Activated CD4-positive, alpha-beta T cell treated with anti-CD3 and anti-CD28 coated beads for 36 hours (primary cell): ENCODE data around the gene GPX3. TPM values are rescaled to one million over a fixed set of nuclear protein-coding genes. Genes with fewer than 3 reads are reported as not detected.

Experiments
- ATAC-seq: fragments of 200-7000 bp; cut with Tn5 transposase; one replicate; pipeline ENCODE4 v1.10.0; 2021; ENCODE audit warnings: mild to moderate bottlenecking, moderate library complexity
- CTCF ChIA-PET: fragments of 350-600 bp; sonication (Branson Sonifier 250); formaldehyde crosslinking; loops from one replicate; lab custom pipeline; 2021; ENCODE audit warnings: antibody characterized with exemption; lab: Charles Lee
- POLR2A ChIA-PET: fragments of 350-600 bp; sonication (Branson Sonifier 250); formaldehyde crosslinking; loops from one replicate; lab custom pipeline; 2021; ENCODE audit warnings: antibody characterized with exemption, inconsistent platforms; lab: Charles Lee
- DNase-seq: peaks from one replicate; pipeline ENCODE4 v3.0.0-alpha.2; 2020
- H3K27ac Mint-ChIP-seq: one replicate; pipeline ENCODE4 v1.8.0; 2021; ENCODE audit warnings: mixed read lengths
- H3K27me3 Mint-ChIP-seq: one replicate; pipeline ENCODE4 v1.8.0; 2021; ENCODE audit warnings: mixed read lengths
- H3K36me3 Mint-ChIP-seq: one replicate; pipeline ENCODE4 v1.8.0; 2021; ENCODE audit warnings: low read depth, mixed read lengths
- H3K4me1 Mint-ChIP-seq: one replicate; pipeline ENCODE4 v1.8.0; 2021; ENCODE audit warnings: mixed read lengths
- H3K4me3 Mint-ChIP-seq: one replicate; pipeline ENCODE4 v1.8.0; 2021; ENCODE audit warnings: mild to moderate bottlenecking, moderate library complexity, mixed read lengths
- H3K9me3 Mint-ChIP-seq: one replicate; pipeline ENCODE4 v1.8.0; 2021; ENCODE audit warnings: low read depth, mixed read lengths
- intact Hi-C, 2 experiments: fragments of 100-400 bp; cut with DNase I in 1 of 2; cut with micrococcal nuclease in 1 of 2; formaldehyde crosslinking; loops; one replicate each; pipeline versions ENCODE4 v1.14.2 to v1.15.1; 2022 to 2024; cut with DNase I, micrococcal nuclease
- total RNA-seq, 2 experiments: library from RNA; stranded (reverse); gene quantifications; one replicate each; pipeline ENCODE4 v1.2.3, GENCODE V29; 2021

Gene GPX3
- total RNA-seq, 2 experiments from 2014 or later: not detected

GRCh38 chr5:151034422-151035379 lies 14.3 kb downstream of the GPX3 start:
- POLR2A ChIA-PET: no interaction called here
- DNase-seq (no peak), ATAC-seq (peak; percentile 31)
- intact Hi-C loops: no loop called here
- Mint-ChIP-seq H3K9me3 (no peaks in the 10 kb centered on the region), H3K4me3 (no peak overlapping the region), H3K36me3 (peaks cover 84% of the 10 kb centered on the region), H3K27ac (no peak overlapping the region), H3K4me1 (peaks cover 12% of the 10 kb centered on the region), H3K27me3 (no peaks in the 10 kb centered on the region)
- CTCF ChIA-PET: interaction anchor here (0.8 to 6.3 kb wide), 5 partner anchors 14 to 245 kb away, joined by 3 to 49 read pairs (median 3); no protein-coding TSS in a partner anchor

DNA sequence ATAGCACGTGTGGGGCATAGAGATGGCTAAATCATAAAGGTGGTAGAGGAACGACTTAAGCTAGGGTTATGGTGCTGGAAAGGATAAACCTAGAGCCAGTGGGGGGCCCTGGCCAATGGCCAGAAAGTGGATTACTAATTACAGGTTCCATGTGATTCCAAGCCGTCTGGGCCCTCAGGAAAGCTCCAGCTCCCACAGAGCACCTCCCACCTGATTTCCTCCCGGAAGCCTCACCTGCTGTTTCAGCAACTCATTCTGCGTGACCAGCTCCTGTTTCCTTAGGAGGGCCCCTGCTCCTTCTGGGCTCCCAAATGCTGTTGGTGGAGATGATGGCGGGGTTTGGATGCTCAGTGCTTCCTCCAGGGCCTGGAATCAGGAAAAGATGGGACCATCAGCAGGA lies 16.2 kb downstream of the GPX3 start:
- CTCF ChIA-PET: interaction anchor here (2.9 to 6.3 kb wide), 2 partner anchors 12 to 79 kb away, joined by 17 to 49 read pairs; no protein-coding TSS in a partner anchor
- POLR2A ChIA-PET: no interaction called here
- H3K27me3 Mint-ChIP-seq: no peaks in the 10 kb centered on the region
- no peak for DNase-seq
- ATAC-seq: no peak
- H3K4me3 Mint-ChIP-seq: no peak overlapping the region
- peaks cover 19% of the 10 kb centered on the region for H3K4me1 Mint-ChIP-seq
- peaks cover 85% of the 10 kb centered on the region for H3K36me3 Mint-ChIP-seq
- intact Hi-C loops: no loop called here
- no peaks in the 10 kb centered on the region for H3K9me3 Mint-ChIP-seq
- H3K27ac Mint-ChIP-seq: no peak overlapping the region

GRCh38 chr5:151037561-151038411 lies 17.4 kb downstream of the GPX3 start:
- ATAC-seq: no peak
- H3K4me1 Mint-ChIP-seq: peaks cover 19% of the 10 kb centered on the region
- intact Hi-C loops: no loop called here
- ChIA-PET CTCF (interaction anchor here (1.6 to 6.3 kb wide), 4 partner anchors 11 to 127 kb away, joined by 5 to 49 read pairs (median 14); no protein-coding TSS in a partner anchor), POLR2A (interaction anchor here (0.7 kb wide), 1 partner anchor 27 kb away, joined by 3 read pairs; no protein-coding TSS in a partner anchor)
- no peak overlapping the region for H3K27ac Mint-ChIP-seq
- no peak overlapping the region for H3K4me3 Mint-ChIP-seq
- H3K9me3 Mint-ChIP-seq: no peaks in the 10 kb centered on the region
- peaks cover 84% of the 10 kb centered on the region for H3K36me3 Mint-ChIP-seq
- no peaks in the 10 kb centered on the region for H3K27me3 Mint-ChIP-seq
- DNase-seq: peak; percentile 0

DNA sequence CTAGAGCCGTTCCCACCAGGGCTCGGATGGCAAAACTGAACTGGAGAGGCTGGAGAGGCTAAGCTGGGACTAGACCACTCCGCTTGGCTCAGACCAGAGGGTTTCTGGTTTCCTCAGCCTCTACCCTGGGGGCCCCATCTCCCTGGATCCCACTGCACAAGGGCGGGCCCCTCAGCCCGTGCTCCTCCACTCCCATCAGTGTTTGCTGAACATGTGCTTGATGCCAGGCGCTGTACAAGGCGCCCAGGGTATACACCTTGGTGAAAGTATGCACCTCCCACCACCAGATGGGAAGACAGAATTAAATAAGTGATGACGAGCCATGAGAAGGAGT lies 18.0 kb downstream of the GPX3 start:
- ATAC-seq (peak; percentile 5), DNase-seq (no peak)
- Mint-ChIP-seq H3K4me1 (peaks cover 19% of the 10 kb centered on the region), H3K27ac (peak overlapping the region; percentile 48), H3K4me3 (no peak overlapping the region), H3K36me3 (peaks cover 84% of the 10 kb centered on the region), H3K27me3 (no peaks in the 10 kb centered on the region), H3K9me3 (no peaks in the 10 kb centered on the region)
- ChIA-PET POLR2A (no interaction called here), CTCF (interaction anchor here (1.6 to 6.3 kb wide), 3 partner anchors 10 to 127 kb away, joined by 5 to 49 read pairs (median 12); no protein-coding TSS in a partner anchor)
- intact Hi-C loops: no loop called here

DNA sequence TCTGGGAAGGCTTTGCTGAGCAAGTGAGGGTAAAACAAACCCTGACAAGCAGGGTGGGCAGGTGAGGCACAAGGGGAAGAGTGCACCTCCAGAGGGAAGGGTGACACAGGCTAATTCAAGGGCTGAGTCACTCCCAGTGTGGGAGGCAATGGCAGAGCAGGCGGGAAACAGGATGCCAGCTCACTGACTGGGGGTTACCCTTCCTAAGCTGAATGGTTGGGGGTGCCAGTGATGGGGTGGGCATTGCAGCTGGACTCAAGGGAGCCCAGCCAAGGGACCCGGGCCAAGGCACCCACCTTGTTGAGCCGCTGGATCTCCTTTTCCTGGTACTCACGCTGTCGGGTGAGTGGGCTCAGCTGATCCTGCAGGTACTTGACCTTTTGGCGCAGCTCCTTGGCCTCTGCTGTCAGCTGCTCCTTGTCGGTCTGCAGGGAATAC lies 18.4 kb downstream of the GPX3 start:
- intact Hi-C loops: no loop called here
- ChIA-PET CTCF (interaction anchor here (0.7 to 6.3 kb wide), 4 partner anchors 10 to 126 kb away, joined by 4 to 49 read pairs (median 8); no protein-coding TSS in a partner anchor), POLR2A (no interaction called here)
- no peak overlapping the region for H3K4me3 Mint-ChIP-seq
- H3K27ac Mint-ChIP-seq: peak overlapping the region; percentile 48
- ATAC-seq (peak; percentile 83), DNase-seq (peak; percentile 69)
- H3K36me3 Mint-ChIP-seq: peaks cover 84% of the 10 kb centered on the region
- peaks cover 19% of the 10 kb centered on the region for H3K4me1 Mint-ChIP-seq
- H3K9me3 Mint-ChIP-seq: no peaks in the 10 kb centered on the region
- no peaks in the 10 kb centered on the region for H3K27me3 Mint-ChIP-seq

- H3K27ac Mint-ChIP-seq: peak overlapping the region; percentile 42
- peaks cover 19% of the 10 kb centered on the region for H3K4me1 Mint-ChIP-seq
- peaks cover 81% of the 10 kb centered on the region for H3K36me3 Mint-ChIP-seq
- no peaks in the 10 kb centered on the region for H3K9me3 Mint-ChIP-seq
- H3K27me3 Mint-ChIP-seq: no peaks in the 10 kb centered on the region
- POLR2A ChIA-PET: no interaction called here
- CTCF ChIA-PET: interaction anchor here (0.7 to 6.3 kb wide), 3 partner anchors 9 to 76 kb away, joined by 4 to 49 read pairs (median 12); no protein-coding TSS in a partner anchor
- DNase-seq (no peak), ATAC-seq (no peak)
- no peak overlapping the region for H3K4me3 Mint-ChIP-seq
- intact Hi-C loops: no loop called here
Observed at GRCh38 chr5:151039665-151040064, 19.3 kb downstream of the GPX3 start.

GRCh38 chr5:151040211-151040747 lies 19.9 kb downstream of the GPX3 start:
- H3K9me3 Mint-ChIP-seq: no peaks in the 10 kb centered on the region
- ATAC-seq: no peak

DNA sequence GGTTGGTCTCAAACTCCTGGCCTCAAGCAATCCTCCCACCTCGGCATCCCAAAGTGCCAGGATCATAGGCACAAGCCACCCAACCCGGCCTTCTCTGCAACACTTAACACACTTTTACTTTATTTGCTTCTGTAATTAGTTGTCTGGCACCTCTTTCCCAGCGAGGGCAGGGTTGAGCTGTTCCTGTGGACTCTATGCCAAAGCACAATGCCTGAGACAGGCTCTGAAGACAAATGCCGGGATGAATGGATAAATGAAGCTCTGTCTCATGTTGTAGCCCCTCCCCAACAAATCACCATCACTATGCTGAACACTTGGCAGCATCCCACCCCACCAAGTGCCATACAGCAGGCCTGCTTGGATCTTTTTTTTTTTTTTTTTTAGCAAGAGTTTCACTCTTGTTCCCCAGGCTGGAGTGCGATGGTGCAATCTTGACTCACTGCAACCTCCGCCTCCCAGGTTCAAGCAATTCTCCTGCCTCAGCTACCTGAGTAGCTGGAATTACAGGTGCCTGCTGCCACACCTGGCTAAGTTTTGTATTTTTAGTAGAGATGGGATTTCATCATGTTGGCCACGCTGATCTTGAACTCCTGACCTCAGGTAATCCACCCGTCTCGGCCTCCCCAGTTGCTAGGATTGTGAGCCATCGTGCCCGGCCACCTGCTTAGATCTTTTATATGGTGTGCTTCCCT lies 21.3 kb downstream of the GPX3 start:
- no peaks in the 10 kb centered on the region for H3K27me3 Mint-ChIP-seq
- H3K27ac Mint-ChIP-seq: no peak overlapping the region
- ChIA-PET CTCF (interaction anchor here (0.5 to 2.3 kb wide), 8 partner anchors 10 to 486 kb away, joined by 3 to 9 read pairs (median 3); no protein-coding TSS in a partner anchor), POLR2A (interaction anchor here (0.7 kb wide), 1 partner anchor 716 kb away, joined by 4 read pairs; the partner anchor contains the start of gene ATOX1)
- H3K4me3 Mint-ChIP-seq: no peak overlapping the region
- DNase-seq (no peak), ATAC-seq (no peak)
- intact Hi-C loops: no loop called here
- H3K4me1 Mint-ChIP-seq: peaks cover 19% of the 10 kb centered on the region
- H3K36me3 Mint-ChIP-seq: peaks cover 77% of the 10 kb centered on the region
- no peaks in the 10 kb centered on the region for H3K9me3 Mint-ChIP-seq

More at GRCh38 chr5:151040211-151040747, 19.9 kb downstream of the GPX3 start:
- H3K4me1 Mint-ChIP-seq: peaks cover 19% of the 10 kb centered on the region
- CTCF ChIA-PET: interaction anchor here (0.7 to 6.3 kb wide), 7 partner anchors 9 to 997 kb away, joined by 3 to 49 read pairs (median 5); no protein-coding TSS in a partner anchor
- no peak overlapping the region for H3K27ac Mint-ChIP-seq
- POLR2A ChIA-PET: no interaction called here
- no peak for DNase-seq
- intact Hi-C loops: no loop called here
- peaks cover 77% of the 10 kb centered on the region for H3K36me3 Mint-ChIP-seq
- H3K4me3 Mint-ChIP-seq: no peak overlapping the region
- no peaks in the 10 kb centered on the region for H3K27me3 Mint-ChIP-seq

GRCh38 chr5:151042453-151043093 lies 22.2 kb downstream of the GPX3 start:
- peaks cover 19% of the 10 kb centered on the region for H3K4me1 Mint-ChIP-seq
- no peak overlapping the region for H3K27ac Mint-ChIP-seq
- no peak overlapping the region for H3K4me3 Mint-ChIP-seq
- CTCF ChIA-PET: interaction anchor here (0.6 to 2.3 kb wide), 7 partner anchors 10 to 202 kb away, joined by 3 to 9 read pairs (median 4); no protein-coding TSS in a partner anchor
- intact Hi-C loops: no loop called here
- ATAC-seq: no peak
- H3K27me3 Mint-ChIP-seq: no peaks in the 10 kb centered on the region
- no peaks in the 10 kb centered on the region for H3K9me3 Mint-ChIP-seq
- DNase-seq: no peak
- peaks cover 78% of the 10 kb centered on the region for H3K36me3 Mint-ChIP-seq
- POLR2A ChIA-PET: no interaction called here
